HEK293 (cell line): ENCODE data around the gene STOML1.

Experiments
- EGR2 ChIP-seq: fragments of 450-650 bp; formaldehyde crosslinking; IDR thresholded peaks from 2 replicates; pipeline ENCODE4 v1.5.1; 2016; ENCODE audit warnings: low read depth, missing biosample characterization, missing genetic modification characterization
- HOXD13 ChIP-seq: sonication (generic); formaldehyde crosslinking; IDR thresholded peaks from 2 replicates; pipeline ENCODE4 v1.8.0; 2022; ENCODE audit warnings: missing genetic modification reagents, borderline replicate concordance
- KLF1 ChIP-seq: fragments of 450-650 bp; formaldehyde crosslinking; IDR thresholded peaks from 2 replicates; pipeline ENCODE4 v1.5.1; 2016; ENCODE audit warnings: missing biosample characterization, missing genetic modification characterization
- KLF8 ChIP-seq: fragments of 450-650 bp; formaldehyde crosslinking; IDR thresholded peaks from 2 replicates; pipeline ENCODE4 v1.5.1; 2016; ENCODE audit warnings: missing biosample characterization, missing genetic modification characterization
- OSR2 ChIP-seq: fragments of 450-650 bp; formaldehyde crosslinking; IDR thresholded peaks from 2 replicates; pipeline ENCODE4 v1.5.1; 2016; ENCODE audit warnings: missing biosample characterization, missing genetic modification characterization
- SP7 ChIP-seq: fragments of 450-650 bp; formaldehyde crosslinking; IDR thresholded peaks from 2 replicates; pipeline ENCODE4 v1.5.1; 2016; ENCODE audit warnings: missing biosample characterization, missing genetic modification characterization
- ZBTB17 ChIP-seq: fragments of 450-650 bp; formaldehyde crosslinking; IDR thresholded peaks from 2 replicates; pipeline ENCODE4 v1.5.1; 2016; ENCODE audit warnings: missing biosample characterization, missing genetic modification characterization
- ZEB2 ChIP-seq: fragments of 450-650 bp; formaldehyde crosslinking; IDR thresholded peaks from 2 replicates; pipeline ENCODE4 v1.5.1; 2016; ENCODE audit warnings: missing biosample characterization, missing genetic modification characterization
- ZIC2 ChIP-seq: fragments of 450-650 bp; formaldehyde crosslinking; IDR thresholded peaks from 2 replicates; pipeline ENCODE4 v1.5.1; 2016; ENCODE audit warnings: missing biosample characterization, missing genetic modification characterization
- ZNF132 ChIP-seq: fragments of 450-650 bp; formaldehyde crosslinking; IDR thresholded peaks from 2 replicates; pipeline ENCODE4 v1.5.1; 2017; ENCODE audit warnings: missing biosample characterization, missing genetic modification characterization, borderline replicate concordance
- ZNF157 ChIP-seq: fragments of 450-650 bp; formaldehyde crosslinking; IDR thresholded peaks from 2 replicates; pipeline ENCODE4 v1.5.1; 2016; ENCODE audit warnings: missing biosample characterization, missing genetic modification characterization
- ZNF221 ChIP-seq: fragments of 450-650 bp; formaldehyde crosslinking; IDR thresholded peaks from 2 replicates; pipeline ENCODE4 v1.5.1; 2017; ENCODE audit warnings: missing biosample characterization, missing genetic modification characterization, borderline replicate concordance
- ZNF223 ChIP-seq: fragments of 450-650 bp; formaldehyde crosslinking; IDR thresholded peaks from 2 replicates; pipeline ENCODE4 v1.5.1; 2016; ENCODE audit warnings: missing biosample characterization, missing genetic modification characterization
- ZNF248 ChIP-seq: fragments of 450-650 bp; formaldehyde crosslinking; IDR thresholded peaks from 2 replicates; pipeline ENCODE4 v1.5.1; 2017; ENCODE audit warnings: missing biosample characterization, missing genetic modification characterization
- ZNF274 ChIP-seq, 2 experiments: fragments of 200-500 bp in 1 of 2; fragments of 450-650 bp in 1 of 2; sonication (Bioruptor generic) in 1 of 2; formaldehyde crosslinking in 1 of 2; IDR thresholded peaks; 2 replicates each; pipeline versions ENCODE4 v1.5.1 to v1.6.1; 2014 to 2016; ENCODE audit warnings: borderline replicate concordance in 1 of 2, inconsistent platforms in 1 of 2, low read length in 1 of 2, missing biosample characterization in 1 of 2, missing genetic modification characterization in 1 of 2
- ZNF341 ChIP-seq: fragments of 450-650 bp; formaldehyde crosslinking; IDR thresholded peaks from 2 replicates; pipeline ENCODE4; 2016; ENCODE audit warnings: low read depth, missing biosample characterization, missing genetic modification characterization
- ZNF404 ChIP-seq: fragments of 450-650 bp; formaldehyde crosslinking; IDR thresholded peaks from 2 replicates; pipeline ENCODE4 v1.5.1; 2017; ENCODE audit warnings: missing biosample characterization, missing genetic modification characterization
- ZNF416 ChIP-seq: fragments of 450-650 bp; formaldehyde crosslinking; IDR thresholded peaks from 2 replicates; pipeline ENCODE4 v1.5.1; 2016; ENCODE audit warnings: missing biosample characterization, missing genetic modification characterization
- ZNF514 ChIP-seq: fragments of 450-650 bp; formaldehyde crosslinking; IDR thresholded peaks from 2 replicates; pipeline ENCODE4 v1.5.1; 2016; ENCODE audit warnings: missing biosample characterization, missing genetic modification characterization
- ZNF658 ChIP-seq: fragments of 450-650 bp; formaldehyde crosslinking; IDR thresholded peaks from 2 replicates; pipeline ENCODE4; 2016; ENCODE audit warnings: missing biosample characterization, missing genetic modification characterization
- ZNF707 ChIP-seq: fragments of 450-650 bp; formaldehyde crosslinking; IDR thresholded peaks from 2 replicates; pipeline ENCODE4 v1.5.1; 2016; ENCODE audit warnings: missing biosample characterization, missing genetic modification characterization
- ZNF777 ChIP-seq: fragments of 450-650 bp; formaldehyde crosslinking; IDR thresholded peaks from 2 replicates; pipeline ENCODE4 v1.5.1; 2017; ENCODE audit warnings: missing biosample characterization, missing genetic modification characterization, borderline replicate concordance
- ZNF843 ChIP-seq: fragments of 450-650 bp; formaldehyde crosslinking; IDR thresholded peaks from 2 replicates; pipeline ENCODE4 v1.5.1; 2016; ENCODE audit warnings: missing biosample characterization, missing genetic modification characterization
- TF ChIP-seq, protein P1 (sequence below): fragments of 450-650 bp; IDR thresholded peaks from 2 replicates; pipeline ENCODE4 v1.5.1; 2018; ENCODE audit warnings: missing biosample characterization, mild to moderate bottlenecking, missing genetic modification characterization
- TF ChIP-seq, protein P2 (sequence below): fragments of 450-650 bp; formaldehyde crosslinking; IDR thresholded peaks from 2 replicates; pipeline ENCODE4 v1.5.1; 2016; ENCODE audit warnings: missing biosample characterization, missing genetic modification characterization, borderline replicate concordance
- TF ChIP-seq, protein P3 (sequence below): fragments of 450-650 bp; formaldehyde crosslinking; IDR thresholded peaks from 2 replicates; pipeline ENCODE4 v1.5.1; 2017; ENCODE audit warnings: missing biosample characterization, missing genetic modification characterization
- TF ChIP-seq, protein P4 (sequence below): fragments of 450-650 bp; formaldehyde crosslinking; IDR thresholded peaks from 2 replicates; pipeline ENCODE4 v1.5.1; 2017; ENCODE audit warnings: missing biosample characterization, missing genetic modification characterization
- TF ChIP-seq, protein P5 (sequence below): fragments of 450-650 bp; formaldehyde crosslinking; IDR thresholded peaks from 2 replicates; pipeline ENCODE4 v1.5.1; 2016; ENCODE audit warnings: missing biosample characterization, missing genetic modification characterization

Gene STOML1

DNA sequence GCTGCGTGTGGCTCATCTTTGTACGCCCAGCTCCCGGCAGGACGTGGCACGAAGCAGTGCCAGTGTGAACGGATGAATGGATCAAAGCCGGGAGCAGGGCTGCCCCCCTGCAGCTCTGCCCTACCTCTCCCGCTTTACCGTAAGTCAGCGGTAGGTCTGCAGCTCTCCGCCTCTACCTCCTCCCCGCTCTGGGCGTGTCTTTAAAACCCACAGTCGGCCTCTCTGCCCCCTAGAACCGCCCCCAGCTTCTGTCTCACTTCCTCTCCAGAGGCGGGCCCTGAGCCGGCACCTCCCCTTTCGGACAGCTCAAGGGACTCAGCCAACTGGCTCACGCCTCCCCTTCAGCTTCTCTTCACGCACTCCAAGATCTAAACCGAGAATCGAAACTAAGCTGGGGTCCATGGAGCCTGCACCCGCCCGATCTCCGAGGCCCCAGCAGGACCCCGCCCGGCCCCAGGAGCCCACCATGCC is 2.4 kb upstream of the STOML1 start, which contains the start of gene PML (continued):
- TF ChIP-seq, protein P1, sequence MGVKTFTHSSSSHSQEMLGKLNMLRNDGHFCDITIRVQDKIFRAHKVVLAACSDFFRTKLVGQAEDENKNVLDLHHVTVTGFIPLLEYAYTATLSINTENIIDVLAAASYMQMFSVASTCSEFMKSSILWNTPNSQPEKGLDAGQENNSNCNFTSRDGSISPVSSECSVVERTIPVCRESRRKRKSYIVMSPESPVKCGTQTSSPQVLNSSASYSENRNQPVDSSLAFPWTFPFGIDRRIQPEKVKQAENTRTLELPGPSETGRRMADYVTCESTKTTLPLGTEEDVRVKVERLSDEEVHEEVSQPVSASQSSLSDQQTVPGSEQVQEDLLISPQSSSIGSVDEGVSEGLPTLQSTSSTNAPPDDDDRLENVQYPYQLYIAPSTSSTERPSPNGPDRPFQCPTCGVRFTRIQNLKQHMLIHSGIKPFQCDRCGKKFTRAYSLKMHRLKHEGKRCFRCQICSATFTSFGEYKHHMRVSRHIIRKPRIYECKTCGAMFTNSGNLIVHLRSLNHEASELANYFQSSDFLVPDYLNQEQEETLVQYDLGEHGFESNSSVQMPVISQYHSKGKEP (tag by site-specific recombination), result no peak
- TF ChIP-seq ZNF777 (no peak), HOXD13 (no peak), ZNF157 (no peak), ZBTB17 (tag by site-specific recombination) (peak; percentile 90), ZNF223 (tag by site-specific recombination) (no peak), ZNF707 (tag by site-specific recombination) (no peak), OSR2 (peak; percentile 34; the same call in 1 of the 2 replicates), ZNF132 (tag by site-specific recombination) (no peak), SP7 (tag by site-specific recombination) (peak; percentile 71), KLF8 (tag by site-specific recombination) (peak; percentile 90), ZNF514 (no peak), ZNF416 (no peak), ZNF404 (tag by site-specific recombination) (no peak), ZNF843 (tag by site-specific recombination) (no peak), ZEB2 (tag by site-specific recombination) (peak; percentile 80), KLF1 (tag by site-specific recombination) (peak; percentile 67), EGR2 (peak; percentile 89), ZNF658 (no peak), ZIC2 (tag by site-specific recombination) (peak; percentile 92), ZNF221 (tag by site-specific recombination) (no peak), ZNF274 (IDR thresholded peaks at IDR 0.05; ENCODE audit: low read length) (no peak), ZNF274 (tag by site-specific recombination; IDR thresholded peaks at IDR 0.05; ENCODE audit: borderline replicate concordance) (no peak), ZNF341 (tag by site-specific recombination) (peak; percentile 89), ZNF248 (tag by site-specific recombination) (no peak)
- TF ChIP-seq, protein P2, sequence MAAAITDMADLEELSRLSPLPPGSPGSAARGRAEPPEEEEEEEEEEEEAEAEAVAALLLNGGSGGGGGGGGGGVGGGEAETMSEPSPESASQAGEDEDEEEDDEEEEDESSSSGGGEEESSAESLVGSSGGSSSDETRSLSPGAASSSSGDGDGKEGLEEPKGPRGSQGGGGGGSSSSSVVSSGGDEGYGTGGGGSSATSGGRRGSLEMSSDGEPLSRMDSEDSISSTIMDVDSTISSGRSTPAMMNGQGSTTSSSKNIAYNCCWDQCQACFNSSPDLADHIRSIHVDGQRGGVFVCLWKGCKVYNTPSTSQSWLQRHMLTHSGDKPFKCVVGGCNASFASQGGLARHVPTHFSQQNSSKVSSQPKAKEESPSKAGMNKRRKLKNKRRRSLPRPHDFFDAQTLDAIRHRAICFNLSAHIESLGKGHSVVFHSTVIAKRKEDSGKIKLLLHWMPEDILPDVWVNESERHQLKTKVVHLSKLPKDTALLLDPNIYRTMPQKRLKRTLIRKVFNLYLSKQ (tag by site-specific recombination), result no peak
- TF ChIP-seq, protein P3, sequence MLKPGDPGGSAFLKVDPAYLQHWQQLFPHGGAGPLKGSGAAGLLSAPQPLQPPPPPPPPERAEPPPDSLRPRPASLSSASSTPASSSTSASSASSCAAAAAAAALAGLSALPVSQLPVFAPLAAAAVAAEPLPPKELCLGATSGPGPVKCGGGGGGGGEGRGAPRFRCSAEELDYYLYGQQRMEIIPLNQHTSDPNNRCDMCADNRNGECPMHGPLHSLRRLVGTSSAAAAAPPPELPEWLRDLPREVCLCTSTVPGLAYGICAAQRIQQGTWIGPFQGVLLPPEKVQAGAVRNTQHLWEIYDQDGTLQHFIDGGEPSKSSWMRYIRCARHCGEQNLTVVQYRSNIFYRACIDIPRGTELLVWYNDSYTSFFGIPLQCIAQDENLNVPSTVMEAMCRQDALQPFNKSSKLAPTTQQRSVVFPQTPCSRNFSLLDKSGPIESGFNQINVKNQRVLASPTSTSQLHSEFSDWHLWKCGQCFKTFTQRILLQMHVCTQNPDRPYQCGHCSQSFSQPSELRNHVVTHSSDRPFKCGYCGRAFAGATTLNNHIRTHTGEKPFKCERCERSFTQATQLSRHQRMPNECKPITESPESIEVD (tag by site-specific recombination), result no peak
- TF ChIP-seq, protein P4, sequence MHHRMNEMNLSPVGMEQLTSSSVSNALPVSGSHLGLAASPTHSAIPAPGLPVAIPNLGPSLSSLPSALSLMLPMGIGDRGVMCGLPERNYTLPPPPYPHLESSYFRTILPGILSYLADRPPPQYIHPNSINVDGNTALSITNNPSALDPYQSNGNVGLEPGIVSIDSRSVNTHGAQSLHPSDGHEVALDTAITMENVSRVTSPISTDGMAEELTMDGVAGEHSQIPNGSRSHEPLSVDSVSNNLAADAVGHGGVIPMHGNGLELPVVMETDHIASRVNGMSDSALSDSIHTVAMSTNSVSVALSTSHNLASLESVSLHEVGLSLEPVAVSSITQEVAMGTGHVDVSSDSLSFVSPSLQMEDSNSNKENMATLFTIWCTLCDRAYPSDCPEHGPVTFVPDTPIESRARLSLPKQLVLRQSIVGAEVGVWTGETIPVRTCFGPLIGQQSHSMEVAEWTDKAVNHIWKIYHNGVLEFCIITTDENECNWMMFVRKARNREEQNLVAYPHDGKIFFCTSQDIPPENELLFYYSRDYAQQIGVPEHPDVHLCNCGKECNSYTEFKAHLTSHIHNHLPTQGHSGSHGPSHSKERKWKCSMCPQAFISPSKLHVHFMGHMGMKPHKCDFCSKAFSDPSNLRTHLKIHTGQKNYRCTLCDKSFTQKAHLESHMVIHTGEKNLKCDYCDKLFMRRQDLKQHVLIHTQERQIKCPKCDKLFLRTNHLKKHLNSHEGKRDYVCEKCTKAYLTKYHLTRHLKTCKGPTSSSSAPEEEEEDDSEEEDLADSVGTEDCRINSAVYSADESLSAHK (tag by site-specific recombination), result 0 out of 2 replicates have a peak, but pooled peaks have one; percentile 3
- TF ChIP-seq, protein P5, sequence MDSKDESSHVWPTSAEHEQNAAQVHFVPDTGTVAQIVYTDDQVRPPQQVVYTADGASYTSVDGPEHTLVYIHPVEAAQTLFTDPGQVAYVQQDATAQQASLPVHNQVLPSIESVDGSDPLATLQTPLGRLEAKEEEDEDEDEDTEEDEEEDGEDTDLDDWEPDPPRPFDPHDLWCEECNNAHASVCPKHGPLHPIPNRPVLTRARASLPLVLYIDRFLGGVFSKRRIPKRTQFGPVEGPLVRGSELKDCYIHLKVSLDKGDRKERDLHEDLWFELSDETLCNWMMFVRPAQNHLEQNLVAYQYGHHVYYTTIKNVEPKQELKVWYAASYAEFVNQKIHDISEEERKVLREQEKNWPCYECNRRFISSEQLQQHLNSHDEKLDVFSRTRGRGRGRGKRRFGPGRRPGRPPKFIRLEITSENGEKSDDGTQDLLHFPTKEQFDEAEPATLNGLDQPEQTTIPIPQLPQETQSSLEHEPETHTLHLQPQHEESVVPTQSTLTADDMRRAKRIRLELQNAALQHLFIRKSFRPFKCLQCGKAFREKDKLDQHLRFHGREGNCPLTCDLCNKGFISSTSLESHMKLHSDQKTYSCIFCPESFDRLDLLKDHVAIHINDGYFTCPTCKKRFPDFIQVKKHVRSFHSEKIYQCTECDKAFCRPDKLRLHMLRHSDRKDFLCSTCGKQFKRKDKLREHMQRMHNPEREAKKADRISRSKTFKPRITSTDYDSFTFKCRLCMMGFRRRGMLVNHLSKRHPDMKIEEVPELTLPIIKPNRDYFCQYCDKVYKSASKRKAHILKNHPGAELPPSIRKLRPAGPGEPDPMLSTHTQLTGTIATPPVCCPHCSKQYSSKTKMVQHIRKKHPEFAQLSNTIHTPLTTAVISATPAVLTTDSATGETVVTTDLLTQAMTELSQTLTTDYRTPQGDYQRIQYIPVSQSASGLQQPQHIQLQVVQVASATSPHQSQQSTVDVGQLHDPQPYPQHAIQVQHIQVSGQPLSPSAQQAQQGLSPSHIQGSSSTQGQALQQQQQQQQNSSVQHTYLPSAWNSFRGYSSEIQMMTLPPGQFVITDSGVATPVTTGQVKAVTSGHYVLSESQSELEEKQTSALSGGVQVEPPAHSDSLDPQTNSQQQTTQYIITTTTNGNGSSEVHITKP, result peak; percentile 48
